ENCODE data around the gene PXK.

The PXK gene

GRCh38 chr3:58383476-58383875 is 50.8 kb downstream of the PXK start:
- in situ Hi-C loops (cut with MboI; ENCODE audit: low sequenced_read_pairs), result no loop called here

DNA sequence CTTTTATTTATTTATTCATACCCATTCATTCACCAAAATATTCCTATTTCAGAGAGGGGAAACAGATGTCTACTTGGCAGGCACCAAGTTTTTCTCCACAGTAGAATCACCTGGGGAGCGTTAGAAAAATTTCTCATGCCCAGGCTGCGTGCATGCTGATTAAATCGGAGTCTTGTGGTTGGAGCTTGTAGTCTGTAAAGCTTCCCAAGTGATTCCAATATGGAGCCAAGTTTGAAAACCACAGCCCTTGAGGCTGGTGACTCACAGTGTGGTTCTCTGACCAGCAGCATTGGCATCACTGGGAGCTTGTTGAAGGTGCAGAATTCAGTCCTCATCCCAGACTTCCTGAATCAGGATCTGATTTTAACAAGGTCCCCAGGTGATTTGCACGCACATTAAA is 51.2 kb downstream of the PXK start:
- in situ Hi-C loops (cut with MboI; ENCODE audit: low sequenced_read_pairs), result no loop called here

- in situ Hi-C loops (cut with MboI; ENCODE audit: low sequenced_read_pairs), result no loop called here
These were observed 51.8 kb downstream of the PXK start for GRCh38 chr3:58384381-58385090.

GRCh38 chr3:58386626-58387365 is 54.1 kb downstream of the PXK start:
- in situ Hi-C loops (cut with MboI; ENCODE audit: low sequenced_read_pairs), result no loop called here

DNA sequence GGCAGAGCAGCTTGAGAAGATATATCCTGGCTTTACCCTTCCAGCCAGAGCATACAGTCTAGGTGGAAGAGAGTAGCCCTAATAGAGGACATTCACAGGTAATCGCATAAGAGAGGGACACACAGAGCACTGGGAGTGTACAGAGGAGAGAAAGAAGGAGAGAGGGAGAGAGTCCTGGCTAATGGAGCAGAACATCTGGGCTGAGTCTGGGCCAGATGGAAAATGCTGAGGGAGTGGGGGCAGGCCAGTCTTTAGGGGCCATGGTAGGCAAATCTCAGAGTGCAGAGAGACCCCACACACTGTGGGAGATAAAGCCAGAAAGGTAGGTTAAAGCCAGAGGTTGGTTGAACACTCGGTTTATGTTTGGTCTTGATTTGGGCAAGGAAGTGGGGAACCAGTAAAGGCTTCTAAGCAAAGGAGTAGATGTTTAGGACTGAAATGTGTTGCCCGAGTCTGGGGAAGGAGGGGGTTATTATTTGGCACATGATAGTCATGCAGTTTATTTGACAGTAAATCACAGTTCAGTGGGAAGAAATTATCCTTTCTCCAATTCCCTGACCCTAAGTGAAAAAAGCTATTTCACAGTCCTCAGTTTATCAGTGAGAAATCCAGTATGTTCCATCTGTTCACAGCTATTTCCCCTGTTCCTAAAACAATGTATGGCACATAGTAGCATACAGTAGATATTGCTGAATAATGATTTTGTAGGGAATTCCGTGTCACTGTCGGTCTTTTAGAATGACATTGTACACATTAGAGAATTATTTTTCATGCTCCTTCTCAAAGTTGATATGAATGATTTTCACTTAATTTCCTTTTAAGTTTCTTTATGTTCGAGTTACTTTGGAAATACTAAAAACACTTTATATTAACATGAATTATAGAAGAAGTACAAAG is 55.2 kb downstream of the PXK start:
- in situ Hi-C loops (cut with MboI; ENCODE audit: low sequenced_read_pairs), result no loop called here

- in situ Hi-C loops (cut with MboI; ENCODE audit: low sequenced_read_pairs), result no loop called here
These were observed 55.9 kb downstream of the PXK start for GRCh38 chr3:58388550-58389091.

GRCh38 chr3:58391156-58391865 is 58.6 kb downstream of the PXK start:
- in situ Hi-C loops (cut with MboI; ENCODE audit: low sequenced_read_pairs), result no loop called here

- in situ Hi-C loops (cut with MboI; ENCODE audit: low sequenced_read_pairs), result no loop called here
These were observed 59.5 kb downstream of the PXK start for GRCh38 chr3:58392181-58392580.

- in situ Hi-C loops (cut with MboI; ENCODE audit: low sequenced_read_pairs), result no loop called here
These were observed 61.6 kb downstream of the PXK start for GRCh38 chr3:58394339-58394738.

DNA sequence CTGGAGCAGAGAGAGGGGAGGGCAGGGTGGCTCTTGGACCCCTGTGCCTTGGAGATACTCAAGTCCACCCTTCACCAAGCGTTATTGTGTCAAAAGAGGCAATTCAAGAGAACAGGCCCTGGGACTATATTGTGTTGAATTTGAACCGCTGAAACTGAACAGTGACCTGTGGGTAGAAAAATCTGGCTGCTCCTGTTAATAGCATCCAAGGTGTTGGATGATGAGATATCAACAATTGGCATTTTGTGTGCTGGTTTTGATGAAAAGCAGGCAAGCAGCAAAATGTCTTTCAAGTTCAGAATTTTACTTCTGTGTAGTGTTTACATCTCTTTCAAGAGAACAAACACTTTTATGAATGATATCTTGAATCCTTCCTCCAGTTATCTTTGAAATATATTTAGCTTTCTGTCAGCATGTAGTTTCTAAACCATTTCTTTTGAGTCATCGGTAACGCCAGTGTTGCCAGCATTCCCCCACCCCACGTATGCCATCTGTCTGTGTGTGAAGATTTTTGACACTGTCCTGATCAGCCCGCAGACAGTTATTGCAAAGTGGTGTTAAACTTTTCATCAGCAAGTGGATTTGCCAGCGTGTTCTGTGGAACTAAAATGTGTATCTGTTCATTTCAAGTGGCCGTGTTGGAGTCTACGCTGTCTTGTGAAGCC is 66.1 kb downstream of the PXK start:
- in situ Hi-C loops (cut with MboI; ENCODE audit: low sequenced_read_pairs), result no loop called here

DNA sequence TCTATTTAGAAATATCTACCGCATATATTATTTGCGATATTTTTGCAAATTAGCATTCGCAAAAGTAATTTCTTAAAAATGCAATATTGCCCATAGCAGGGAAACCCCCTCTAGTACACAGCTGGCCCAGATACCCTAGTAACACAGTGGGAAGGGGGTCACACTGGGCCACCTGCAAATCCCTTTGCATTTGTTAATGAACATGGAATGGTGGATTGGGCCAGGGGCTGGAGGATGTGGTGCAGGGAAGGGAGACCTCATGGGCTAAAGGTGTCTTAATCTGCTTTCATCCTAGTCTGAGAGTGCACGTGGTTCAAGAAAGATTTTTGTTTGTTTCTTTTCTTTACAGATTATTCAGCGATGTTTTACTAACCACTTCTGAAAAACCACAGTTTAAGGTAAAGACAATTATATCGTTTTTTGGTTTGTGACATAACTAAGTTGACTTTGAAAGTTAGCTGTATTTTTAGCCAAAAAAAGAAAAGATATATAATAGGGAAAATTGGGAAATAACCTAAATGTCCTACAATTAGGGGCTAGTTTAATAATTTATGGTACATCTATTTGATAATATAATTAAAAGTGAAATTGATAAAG is 70.9 kb downstream of the PXK start:
- in situ Hi-C loops (cut with MboI; ENCODE audit: low sequenced_read_pairs), result no loop called here

DNA sequence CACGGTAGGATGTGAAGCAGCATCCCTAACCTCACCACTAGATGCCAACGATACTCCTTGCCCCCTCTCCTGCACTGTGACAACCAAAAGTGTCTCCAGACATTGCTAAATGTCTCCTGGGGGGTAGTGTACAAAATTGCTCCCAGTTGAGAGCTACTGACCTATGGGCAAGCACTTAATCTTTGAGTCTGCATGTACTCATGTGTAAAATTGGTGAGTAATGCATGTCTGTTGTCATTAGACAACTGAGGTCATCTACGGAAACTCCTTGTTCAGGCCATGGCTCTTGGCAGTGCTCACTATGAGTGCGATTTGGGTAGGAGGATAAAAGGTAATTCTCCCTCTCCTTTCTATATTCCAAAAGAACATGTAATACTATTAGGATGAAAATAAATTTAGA is 71.7 kb downstream of the PXK start:
- in situ Hi-C loops (cut with MboI; ENCODE audit: low sequenced_read_pairs), result no loop called here

DNA sequence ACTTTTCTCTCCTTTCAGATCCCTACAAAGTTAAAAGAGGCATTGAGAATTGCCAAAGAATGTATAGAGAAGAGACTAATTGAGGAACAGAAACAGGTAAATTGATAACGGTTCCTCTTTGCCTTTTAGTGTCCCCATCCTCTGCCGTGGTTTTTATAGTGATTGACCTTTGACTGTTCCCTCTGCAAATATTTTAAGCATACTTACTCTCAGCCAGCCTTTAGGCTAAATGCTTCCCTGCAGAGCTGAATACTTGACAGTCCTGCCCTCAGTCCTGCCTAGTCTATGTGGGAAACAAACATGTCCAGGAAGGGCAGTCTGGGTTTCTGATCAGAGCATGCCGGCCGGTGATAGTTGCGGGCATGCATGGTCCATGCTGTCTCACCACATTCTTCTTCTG is 76.2 kb downstream of the PXK start:
- in situ Hi-C loops (cut with MboI; ENCODE audit: low sequenced_read_pairs), result no loop called here

- in situ Hi-C loops (cut with MboI; ENCODE audit: low sequenced_read_pairs), result no loop called here
These were observed 77.0 kb downstream of the PXK start for GRCh38 chr3:58409663-58410062.

- in situ Hi-C loops (cut with MboI; ENCODE audit: low sequenced_read_pairs), result no loop called here
These were observed 78.3 kb downstream of the PXK start for GRCh38 chr3:58411036-58411435.

- in situ Hi-C loops (cut with MboI; ENCODE audit: low sequenced_read_pairs), result no loop called here
These were observed 79.4 kb downstream of the PXK start for GRCh38 chr3:58411851-58412830.

GRCh38 chr3:58414538-58415197 is 82.0 kb downstream of the PXK start:
- in situ Hi-C loops (cut with MboI; ENCODE audit: low sequenced_read_pairs), result no loop called here

GRCh38 chr3:58416191-58416590 is 83.5 kb downstream of the PXK start:
- in situ Hi-C loops (cut with MboI; ENCODE audit: low sequenced_read_pairs), result no loop called here

Measured in hTERT RPE-1 (cell line).